HTERT RPE-1 (cell line): ENCODE measurements around the gene SNRNP40.

ENCODE experiments used
- in situ Hi-C: fragments of 300-500 bp; cut with MboI; formaldehyde crosslinking; loops from 4 replicates; pipeline ENCODE4 v1.14.3; 2020; ENCODE audit warnings: low sequenced_read_pairs

The SNRNP40 gene

GRCh38 chr1:31296486-31297276, at the start of gene SNRNP40, which contains the start of gene ZCCHC17:
SNRNP40 (minus strand) TSS chr1:31296788; CDS start chr1:31296751, 37 bp downstream.
ZCCHC17 (plus strand) TSS chr1:31297032; CDS start chr1:31310099, 13,067 bp downstream.
- in situ Hi-C loops: no loop called here

DNA sequence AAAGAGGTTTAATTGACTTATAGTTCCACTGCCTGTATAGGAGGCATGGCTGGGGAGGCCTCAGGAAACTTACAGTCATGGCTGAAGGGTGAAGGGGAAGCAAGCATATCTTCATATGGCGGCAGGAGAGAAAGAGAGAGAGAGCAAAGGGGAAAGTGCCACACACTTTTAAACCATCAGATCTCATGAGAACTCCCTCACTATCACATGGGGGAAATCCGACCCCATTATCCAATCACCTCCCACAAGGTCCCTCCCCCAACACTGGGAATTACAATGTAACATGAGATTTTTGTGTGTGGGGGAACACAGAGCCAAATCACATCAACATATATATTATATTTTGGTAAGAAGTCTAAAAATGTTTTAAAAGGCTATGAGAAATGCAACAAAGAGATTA, 49.0 kb upstream of the SNRNP40 start:
- in situ Hi-C loops: no loop called here

DNA sequence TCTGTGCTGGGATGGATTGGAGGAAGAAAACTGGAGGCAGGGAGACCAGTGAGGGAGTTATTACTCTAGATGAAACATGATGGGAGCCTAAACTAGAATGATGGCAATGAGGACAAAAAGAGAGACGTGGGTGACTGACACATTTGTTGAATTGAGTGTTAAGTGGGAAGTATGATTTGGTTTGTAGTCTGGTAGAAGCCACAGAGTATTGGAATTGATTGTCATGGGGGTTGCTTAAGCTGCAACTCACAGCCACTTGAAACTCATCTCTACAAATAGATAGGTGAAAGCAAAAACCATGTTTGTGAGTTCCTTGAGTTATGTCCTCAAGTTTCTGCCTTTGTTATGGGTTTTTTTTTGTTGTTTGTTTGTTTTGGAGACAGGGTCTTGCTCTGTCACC, 47.9 kb upstream of the SNRNP40 start:
- in situ Hi-C loops: no loop called here

- in situ Hi-C loops: no loop called here
Observed at GRCh38 chr1:31336687-31337467, 40.3 kb upstream of the SNRNP40 start.

GRCh38 chr1:31335007-31335406, 38.4 kb upstream of the SNRNP40 start:
- in situ Hi-C loops: no loop called here

GRCh38 chr1:31327381-31327780, 30.8 kb upstream of the SNRNP40 start:
- in situ Hi-C loops: no loop called here

GRCh38 chr1:31326461-31326860, 29.9 kb upstream of the SNRNP40 start:
- in situ Hi-C loops: no loop called here

DNA sequence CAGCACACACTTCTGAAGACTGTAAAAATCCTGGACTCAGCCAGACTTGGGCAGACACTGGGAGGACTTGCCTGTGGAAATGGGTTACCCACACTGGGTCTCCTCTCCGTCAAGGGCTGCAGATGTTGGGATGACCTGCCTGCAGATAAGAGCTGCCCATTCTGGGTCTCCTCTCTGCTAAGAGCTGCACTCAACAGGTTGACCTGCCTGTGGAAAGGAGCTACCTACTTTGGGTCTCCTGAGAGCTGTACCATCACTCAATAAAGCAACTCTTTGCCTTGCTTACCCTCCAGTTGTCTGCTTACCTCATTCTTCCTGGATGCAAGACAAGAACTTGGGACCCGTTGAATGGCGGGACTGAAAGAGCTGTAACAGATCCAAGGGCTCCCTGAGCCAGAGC, 28.4 kb upstream of the SNRNP40 start:
- in situ Hi-C loops: no loop called here

DNA sequence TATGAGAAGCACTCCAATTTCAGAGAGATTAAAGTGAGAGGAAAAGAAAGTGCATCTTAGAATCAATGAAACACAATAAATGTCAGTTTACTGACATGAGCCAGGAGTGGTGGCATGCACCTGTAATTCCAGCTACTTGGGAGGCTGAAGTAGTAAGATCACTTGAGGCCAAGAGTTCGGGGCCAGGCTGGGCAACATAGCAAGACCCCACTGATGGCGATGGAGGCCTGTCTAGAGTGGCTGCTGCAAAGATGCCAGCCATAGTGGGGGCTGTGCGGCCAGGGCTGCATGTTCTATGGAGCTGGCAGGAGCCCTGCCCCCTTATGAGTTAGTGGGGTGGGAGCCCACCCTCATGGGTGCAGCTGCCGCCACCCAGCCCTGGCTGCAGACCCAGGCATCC, 27.5 kb upstream of the SNRNP40 start:
- in situ Hi-C loops: no loop called here

- in situ Hi-C loops: no loop called here
Observed at GRCh38 chr1:31318146-31318545, 21.6 kb upstream of the SNRNP40 start.

GRCh38 chr1:31315902-31316301, 19.3 kb upstream of the SNRNP40 start:
- in situ Hi-C loops: no loop called here

GRCh38 chr1:31310198-31310597, 13.6 kb upstream of the SNRNP40 start:
- in situ Hi-C loops: no loop called here

DNA sequence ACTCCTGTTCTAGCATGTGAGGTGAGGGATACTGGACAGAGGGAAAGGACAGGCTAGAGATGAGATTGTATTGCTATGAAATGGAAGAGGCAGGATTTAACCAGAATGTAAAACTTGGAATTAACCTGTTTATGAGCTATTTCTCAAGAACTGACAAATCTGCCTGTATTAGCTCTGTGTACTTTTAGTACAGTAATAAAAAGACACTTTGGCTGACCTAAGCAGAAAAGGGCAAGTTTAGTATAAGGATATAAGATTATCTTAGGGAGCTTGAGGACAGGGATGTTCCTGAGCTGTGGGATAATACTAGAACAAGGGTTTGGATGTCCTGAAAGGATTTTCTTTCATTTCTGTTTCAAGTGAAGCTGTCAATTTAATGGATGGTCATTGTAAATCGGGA, 11.4 kb upstream of the SNRNP40 start:
- in situ Hi-C loops: no loop called here

GRCh38 chr1:31306278-31306677, 9.7 kb upstream of the SNRNP40 start:
- in situ Hi-C loops: no loop called here

GRCh38 chr1:31302709-31303441, 6.3 kb upstream of the SNRNP40 start:
- in situ Hi-C loops: no loop called here

GRCh38 chr1:31300193-31300592, 3.6 kb upstream of the SNRNP40 start:
- in situ Hi-C loops: no loop called here

GRCh38 chr1:31299365-31299764, 2.8 kb upstream of the SNRNP40 start:
- in situ Hi-C loops: no loop called here

DNA sequence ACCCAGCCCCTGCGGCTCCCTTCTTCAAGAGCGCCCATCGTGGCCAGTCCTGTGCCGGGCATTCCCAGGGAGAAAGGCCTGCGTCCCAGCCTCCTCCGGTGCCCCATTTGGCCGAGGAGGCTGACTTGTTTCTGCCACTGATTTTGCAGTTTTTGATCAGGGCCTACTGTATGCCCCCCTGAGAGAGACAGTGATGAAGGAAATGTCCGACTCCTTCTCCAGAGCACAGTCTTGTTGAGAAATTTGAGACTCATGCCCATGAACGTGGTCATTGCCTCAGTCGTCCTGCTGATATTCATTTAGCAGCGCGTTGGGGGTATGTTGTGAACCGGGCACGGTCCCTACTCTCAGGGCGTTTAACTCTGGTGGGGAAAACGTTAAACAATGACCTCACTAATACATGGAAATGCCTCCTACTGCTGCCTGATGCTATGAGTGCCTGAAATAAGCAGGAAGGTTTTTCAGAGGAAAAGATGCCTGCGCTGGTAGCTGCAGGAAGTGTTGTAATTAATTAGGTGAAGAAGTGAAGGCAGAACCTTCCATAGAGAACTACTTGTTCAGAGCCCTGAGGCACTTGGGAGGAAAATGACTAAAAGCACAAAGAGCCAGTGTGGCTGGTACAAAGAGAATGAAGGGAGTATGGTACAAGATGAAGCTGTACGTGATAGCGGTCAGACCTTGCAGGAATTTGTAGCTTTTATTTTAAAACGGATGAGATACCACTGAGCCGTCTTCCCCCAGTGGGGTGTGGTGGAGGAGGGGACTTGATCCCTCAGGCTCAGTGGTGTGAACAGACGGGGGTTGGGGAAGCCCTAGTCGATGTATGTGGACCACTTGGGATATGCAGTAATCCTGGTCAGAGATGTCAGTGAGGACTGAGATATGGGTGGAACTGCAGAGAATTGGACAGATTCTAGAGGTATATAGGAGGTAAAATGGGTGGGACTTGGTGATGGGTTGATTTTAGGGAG, 974 bp upstream of the SNRNP40 start:
- in situ Hi-C loops: no loop called here

DNA sequence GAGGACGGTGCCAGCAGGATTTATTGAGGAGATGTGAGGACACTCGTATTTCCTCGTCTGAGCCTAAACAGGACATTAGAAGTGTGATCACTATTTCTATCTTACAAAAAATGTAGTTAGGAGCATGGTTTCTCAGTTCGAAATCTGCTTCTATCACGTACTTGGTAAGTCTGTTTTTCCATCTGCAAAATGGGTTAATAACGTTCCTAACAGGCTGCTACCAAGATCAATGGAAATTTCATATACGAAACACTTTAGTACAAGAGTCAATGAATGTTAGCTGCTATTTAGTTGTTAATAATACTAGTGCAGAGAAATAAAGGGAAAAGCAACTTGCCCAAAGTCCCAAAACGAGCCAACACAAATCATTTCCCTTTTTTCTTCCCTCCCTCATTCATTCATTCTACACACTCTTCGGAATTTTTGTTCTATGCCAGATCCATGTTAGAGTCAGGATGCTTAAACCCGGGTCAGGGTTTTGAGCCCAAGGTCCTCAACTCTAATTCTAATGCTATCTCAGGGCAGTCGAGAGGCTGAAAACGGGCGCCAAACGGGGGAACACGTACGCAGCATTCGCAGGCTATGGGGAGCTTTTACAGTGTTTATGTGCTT, 608 bp downstream of the SNRNP40 start:
- in situ Hi-C loops: no loop called here

DNA sequence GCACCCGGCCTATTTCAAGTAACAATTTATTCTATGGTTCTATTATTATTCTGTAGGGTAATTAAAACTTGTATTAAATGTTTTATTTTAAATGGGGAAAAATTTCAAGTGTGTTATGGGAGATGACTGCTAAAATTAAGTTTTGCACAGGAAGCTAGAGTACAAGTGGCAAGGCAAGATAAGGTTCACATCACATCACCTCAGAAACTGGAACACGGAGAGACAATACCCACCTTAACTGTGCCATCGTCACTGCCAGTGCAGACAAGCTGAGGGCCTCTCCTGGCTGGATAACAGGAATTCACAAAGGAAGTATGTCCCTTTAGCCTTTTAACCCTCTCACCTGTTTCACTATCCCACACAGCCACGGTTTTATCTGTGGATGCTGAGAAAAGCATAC, 7.6 kb downstream of the SNRNP40 start:
- in situ Hi-C loops: no loop called here
